ENCODE results near the gene DNAJC12. TPM values are rescaled to one million over a fixed set of nuclear protein-coding genes. Genes with fewer than 3 reads are reported as not detected.

The DNAJC12 gene
- total and polyA plus RNA-seq, 2 donors (not counting 1 experiment from before 2014, with no cell fraction given), result 0.19 TPM; not detected in 1

DNA sequence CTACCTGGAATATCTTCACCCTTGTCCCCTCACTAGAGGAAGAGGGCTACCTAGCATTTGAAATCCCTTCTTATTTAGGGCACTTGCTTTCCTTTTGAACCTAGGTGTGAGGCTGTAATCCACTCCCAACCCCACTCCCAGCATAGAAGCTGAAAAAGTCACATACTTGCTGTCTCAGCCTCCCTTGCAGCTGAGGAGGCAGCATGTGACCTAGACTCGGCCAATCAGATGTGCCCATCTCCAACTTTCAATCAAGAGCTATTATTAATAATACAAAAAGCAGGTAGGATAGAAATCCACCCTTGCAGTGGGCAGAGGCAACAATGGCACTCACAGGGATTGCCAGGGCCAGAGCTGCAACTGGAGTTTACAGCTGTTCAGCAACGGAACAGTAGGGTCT, 70.7 kb downstream of the DNAJC12 start:
- H3K27ac ChIP-seq (ENCODE audit: low read length in 2 of 2), result no peak overlapping the region
- intact Hi-C loops (cut with micrococcal nuclease), result no loop called here
- no peak for DNase-seq
- no peaks in the 10 kb centered on the region for H3K79me2 ChIP-seq (ENCODE audit: control insufficient read depth, insufficient read depth, low read length)
- H3K27me3 Mint-ChIP-seq, result no peaks in the 10 kb centered on the region
- H3K9ac ChIP-seq (ENCODE audit: low read length), result no peak overlapping the region
- H3K4me3 ChIP-seq (ENCODE audit: control extremely low read depth in 1 of 5, extremely low read depth in 1 of 5, insufficient read depth in 1 of 5, low read depth in 2 of 5, low read length in 4 of 5), result no peak overlapping the region
- POLR2A ChIA-PET, result interaction anchor here (0.5 kb wide), 1 partner anchor 412 kb away, joined by 3 read pairs; no protein-coding TSS in a partner anchor
- CTCF ChIA-PET, result interaction anchor here (1.5 to 16.1 kb wide), 4 partner anchors 10 to 535 kb away, joined by 4 to 171 read pairs (median 15); no protein-coding TSS in a partner anchor
- peaks cover 34 to 39% of the 10 kb centered on the region in 2 donors for H3K4me1 ChIP-seq (ENCODE audit: control insufficient read depth in 2 of 2, insufficient read depth in 2 of 2, low read length in 2 of 2)
- peak overlapping the region; percentile 11 for H2AFZ ChIP-seq (ENCODE audit: insufficient read depth, low read depth, low read length, poor library complexity, severe bottlenecking)
- H3K4me3 Mint-ChIP-seq, result no peak overlapping the region
- no peak for ATAC-seq (ENCODE audit: low read depth)
- no peak for TF ChIP-seq EZH2 (IDR thresholded peaks at IDR 0.05; ENCODE audit: borderline replicate concordance, insufficient read depth, low read depth, low read length, poor library complexity, severe bottlenecking)
- TF ChIP-seq, protein P1, sequence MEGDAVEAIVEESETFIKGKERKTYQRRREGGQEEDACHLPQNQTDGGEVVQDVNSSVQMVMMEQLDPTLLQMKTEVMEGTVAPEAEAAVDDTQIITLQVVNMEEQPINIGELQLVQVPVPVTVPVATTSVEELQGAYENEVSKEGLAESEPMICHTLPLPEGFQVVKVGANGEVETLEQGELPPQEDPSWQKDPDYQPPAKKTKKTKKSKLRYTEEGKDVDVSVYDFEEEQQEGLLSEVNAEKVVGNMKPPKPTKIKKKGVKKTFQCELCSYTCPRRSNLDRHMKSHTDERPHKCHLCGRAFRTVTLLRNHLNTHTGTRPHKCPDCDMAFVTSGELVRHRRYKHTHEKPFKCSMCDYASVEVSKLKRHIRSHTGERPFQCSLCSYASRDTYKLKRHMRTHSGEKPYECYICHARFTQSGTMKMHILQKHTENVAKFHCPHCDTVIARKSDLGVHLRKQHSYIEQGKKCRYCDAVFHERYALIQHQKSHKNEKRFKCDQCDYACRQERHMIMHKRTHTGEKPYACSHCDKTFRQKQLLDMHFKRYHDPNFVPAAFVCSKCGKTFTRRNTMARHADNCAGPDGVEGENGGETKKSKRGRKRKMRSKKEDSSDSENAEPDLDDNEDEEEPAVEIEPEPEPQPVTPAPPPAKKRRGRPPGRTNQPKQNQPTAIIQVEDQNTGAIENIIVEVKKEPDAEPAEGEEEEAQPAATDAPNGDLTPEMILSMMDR (IDR thresholded peaks at IDR 0.05), result no peak
- no peaks in the 10 kb centered on the region for H3K9me3 Mint-ChIP-seq (ENCODE audit: insufficient read depth)
- no peaks in the 10 kb centered on the region for H3K36me3 ChIP-seq (replicated peaks in 1 of 2; ENCODE audit: control extremely low read depth in 1 of 2, control insufficient read depth in 1 of 2, extremely low read depth in 1 of 2, insufficient read depth in 2 of 2, low read length in 1 of 2)
- no peak overlapping the region for H3K4me2 ChIP-seq (replicated peaks; ENCODE audit: low read depth, low read length, poor library complexity, severe bottlenecking)
- no peaks in the 10 kb centered on the region for H3K9me3 ChIP-seq (ENCODE audit: control extremely low read depth in 1 of 3, control insufficient read depth in 2 of 3, insufficient read depth in 1 of 3, low read length in 2 of 3)
- no peaks in the 10 kb centered on the region for H4K20me1 ChIP-seq (ENCODE audit: control insufficient read depth, insufficient read depth, low read length, poor library complexity, severe bottlenecking)
- no peaks in the 10 kb centered on the region for H3K27me3 ChIP-seq (replicated peaks in 1 of 4; ENCODE audit: control extremely low read depth in 1 of 4, control insufficient read depth in 3 of 4, insufficient read depth in 4 of 4, low read length in 3 of 4)
- H3K4me1 Mint-ChIP-seq, result peaks cover 53% of the 10 kb centered on the region
- 94% methylated on average over 1 of the region's 2 CpGs for WGBS (ENCODE audit: insufficient coverage)
- peak overlapping the region; percentile 29 for H3K27ac Mint-ChIP-seq
